ENCODE data around the gene SST. TPM values are rescaled to one million over a fixed set of nuclear protein-coding genes. Genes with fewer than 3 reads are reported as not detected.

The SST gene
- total RNA-seq, 1 donor: not detected

- no peak for DNase-seq (ENCODE audit: insufficient read length, low spot score, missing footprints)
- H3K27ac ChIP-seq (ENCODE audit: low read depth, low read length): no peak overlapping the region
- no peaks in the 10 kb centered on the region for H3K36me3 ChIP-seq (ENCODE audit: insufficient read depth, low read length)
- H3K4me3 ChIP-seq (ENCODE audit: insufficient read depth, low read length): no peak overlapping the region
- H3K4me1 ChIP-seq (ENCODE audit: insufficient read depth, low read length): no peaks in the 10 kb centered on the region
- H3K9me3 ChIP-seq (ENCODE audit: low read depth, low read length): no peaks in the 10 kb centered on the region
- TF ChIP-seq CTCF (IDR thresholded peaks at IDR 0.05; ENCODE audit: extremely low read depth, low read depth, low read length): peak; percentile 68
- H3K79me2 ChIP-seq (ENCODE audit: insufficient read depth, low read length): no peaks in the 10 kb centered on the region
- H2AFZ ChIP-seq (ENCODE audit: low read length): no peak overlapping the region
- H3K27me3 ChIP-seq (ENCODE audit: insufficient read depth, low read length): peaks cover 20% of the 10 kb centered on the region
- no peak overlapping the region for H3K4me2 ChIP-seq (ENCODE audit: insufficient read depth, low read length)
- H4K20me1 ChIP-seq (ENCODE audit: insufficient read depth, low read length): no peaks in the 10 kb centered on the region
Observed at GRCh38 chr3:187678726-187679268, 8.6 kb upstream of the SST start.

- Histone ChIP-seq H3K27ac (ENCODE audit: low read depth, low read length) (no peak overlapping the region), H2AFZ (ENCODE audit: low read length) (no peak overlapping the region), H4K20me1 (ENCODE audit: insufficient read depth, low read length) (no peaks in the 10 kb centered on the region), H3K4me3 (ENCODE audit: insufficient read depth, low read length) (no peak overlapping the region), H3K9me3 (ENCODE audit: low read depth, low read length) (no peaks in the 10 kb centered on the region), H3K4me2 (ENCODE audit: insufficient read depth, low read length) (no peak overlapping the region), H3K27me3 (ENCODE audit: insufficient read depth, low read length) (peaks cover 22% of the 10 kb centered on the region), H3K79me2 (ENCODE audit: insufficient read depth, low read length) (no peaks in the 10 kb centered on the region), H3K4me1 (ENCODE audit: insufficient read depth, low read length) (no peaks in the 10 kb centered on the region), H3K36me3 (ENCODE audit: insufficient read depth, low read length) (no peaks in the 10 kb centered on the region)
- no peak for DNase-seq (ENCODE audit: insufficient read length, low spot score, missing footprints)
- TF ChIP-seq CTCF (IDR thresholded peaks at IDR 0.05; ENCODE audit: extremely low read depth, low read depth, low read length): no peak
Observed at GRCh38 chr3:187677604-187678003, 7.4 kb upstream of the SST start.

GRCh38 chr3:187673012-187673411, 2.8 kb upstream of the SST start:
- H3K79me2 ChIP-seq (ENCODE audit: insufficient read depth, low read length): no peaks in the 10 kb centered on the region
- H2AFZ ChIP-seq (ENCODE audit: low read length): no peak overlapping the region
- H3K4me2 ChIP-seq (ENCODE audit: insufficient read depth, low read length): no peak overlapping the region
- H3K36me3 ChIP-seq (ENCODE audit: insufficient read depth, low read length): no peaks in the 10 kb centered on the region
- H3K4me3 ChIP-seq (ENCODE audit: insufficient read depth, low read length): no peak overlapping the region
- peaks cover 34% of the 10 kb centered on the region for H3K27me3 ChIP-seq (ENCODE audit: insufficient read depth, low read length)
- H3K9me3 ChIP-seq (ENCODE audit: low read depth, low read length): no peaks in the 10 kb centered on the region
- TF ChIP-seq CTCF (IDR thresholded peaks at IDR 0.05; ENCODE audit: extremely low read depth, low read depth, low read length): no peak
- DNase-seq (ENCODE audit: insufficient read length, low spot score, missing footprints): no peak
- no peaks in the 10 kb centered on the region for H4K20me1 ChIP-seq (ENCODE audit: insufficient read depth, low read length)
- H3K4me1 ChIP-seq (ENCODE audit: insufficient read depth, low read length): no peaks in the 10 kb centered on the region
- H3K27ac ChIP-seq (ENCODE audit: low read depth, low read length): no peak overlapping the region

GRCh38 chr3:187667526-187667925, 2.7 kb downstream of the SST start:
- Histone ChIP-seq H3K27ac (ENCODE audit: low read depth, low read length) (no peak overlapping the region), H2AFZ (ENCODE audit: low read length) (no peak overlapping the region), H3K36me3 (ENCODE audit: insufficient read depth, low read length) (no peaks in the 10 kb centered on the region), H3K4me3 (ENCODE audit: insufficient read depth, low read length) (no peak overlapping the region), H4K20me1 (ENCODE audit: insufficient read depth, low read length) (no peaks in the 10 kb centered on the region), H3K4me2 (ENCODE audit: insufficient read depth, low read length) (no peak overlapping the region), H3K4me1 (ENCODE audit: insufficient read depth, low read length) (no peaks in the 10 kb centered on the region), H3K27me3 (ENCODE audit: insufficient read depth, low read length) (peaks cover 21% of the 10 kb centered on the region), H3K79me2 (ENCODE audit: insufficient read depth, low read length) (no peaks in the 10 kb centered on the region), H3K9me3 (ENCODE audit: low read depth, low read length) (no peaks in the 10 kb centered on the region)
- DNase-seq (ENCODE audit: insufficient read length, low spot score, missing footprints): no peak
- no peak for TF ChIP-seq CTCF (IDR thresholded peaks at IDR 0.05; ENCODE audit: extremely low read depth, low read depth, low read length)

Measured in osteoblast (primary cell).